ENCODE results near the gene RILPL2. TPM values are rescaled to one million over a fixed set of nuclear protein-coding genes. Genes with fewer than 3 reads are reported as not detected.

Gene RILPL2
- total and polyA plus RNA-seq, 9 of the 15 experiments (the other 6 are each of a cell fraction or from before 2014, with no cell fraction given) = 0.61 to 5.8 (median 4.3) TPM

- TF ChIP-seq TARDBP (IDR thresholded peaks at IDR 0.05) (no peak), ZNF347 (CRISPR knock-in tag; IDR thresholded peaks at IDR 0.05; ENCODE audit: low read depth) (no peak), MYC (IDR thresholded peaks at IDR 0.05; ENCODE audit: low read depth, low read length) (no peak), MYC (CRISPR knock-in tag; IDR thresholded peaks at IDR 0.05; ENCODE audit: borderline replicate concordance, low read depth) (no peak), ZNF143 (CRISPR knock-in tag; IDR thresholded peaks at IDR 0.05) (no peak), C11orf30 (IDR thresholded peaks at IDR 0.05; ENCODE audit: low read depth) (no peak), LCOR (CRISPR knock-in tag; IDR thresholded peaks at IDR 0.05) (no peak), CEBPB (tag; IDR thresholded peaks at IDR 0.05) (peak; percentile 48), GTF2F1 (IDR thresholded peaks at IDR 0.05; ENCODE audit: low read depth, low read length) (no peak), ZNF778 (CRISPR knock-in tag; IDR thresholded peaks at IDR 0.05) (no peak), CHCHD3 (CRISPR knock-in tag; IDR thresholded peaks at IDR 0.05) (no peak), SP2 (IDR thresholded peaks at IDR 0.05; ENCODE audit: extremely low read depth, low read depth, low read length, poor library complexity, severe bottlenecking) (no peak), FOXA3 (CRISPR knock-in tag; conservative IDR thresholded peaks at IDR 0.05 in 1 of 2, IDR thresholded peaks at IDR 0.05 in 1 of 2) (no peak), TSHZ1 (CRISPR knock-in tag; IDR thresholded peaks at IDR 0.05) (no peak), SPI1 (IDR thresholded peaks at IDR 0.05; ENCODE audit: borderline replicate concordance, low read depth, low read length) (peak; percentile 31; the same call in 1 of the 2 replicates), RAD51 (IDR thresholded peaks at IDR 0.05; ENCODE audit: borderline replicate concordance, low read depth) (no peak)
- TF ChIP-seq, protein P1, sequence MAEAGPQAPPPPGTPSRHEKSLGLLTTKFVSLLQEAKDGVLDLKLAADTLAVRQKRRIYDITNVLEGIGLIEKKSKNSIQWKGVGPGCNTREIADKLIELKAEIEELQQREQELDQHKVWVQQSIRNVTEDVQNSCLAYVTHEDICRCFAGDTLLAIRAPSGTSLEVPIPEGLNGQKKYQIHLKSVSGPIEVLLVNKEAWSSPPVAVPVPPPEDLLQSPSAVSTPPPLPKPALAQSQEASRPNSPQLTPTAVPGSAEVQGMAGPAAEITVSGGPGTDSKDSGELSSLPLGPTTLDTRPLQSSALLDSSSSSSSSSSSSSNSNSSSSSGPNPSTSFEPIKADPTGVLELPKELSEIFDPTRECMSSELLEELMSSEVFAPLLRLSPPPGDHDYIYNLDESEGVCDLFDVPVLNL (CRISPR knock-in tag; IDR thresholded peaks at IDR 0.05; ENCODE audit: low read depth) = no peak
- TF ChIP-seq, protein P2, sequence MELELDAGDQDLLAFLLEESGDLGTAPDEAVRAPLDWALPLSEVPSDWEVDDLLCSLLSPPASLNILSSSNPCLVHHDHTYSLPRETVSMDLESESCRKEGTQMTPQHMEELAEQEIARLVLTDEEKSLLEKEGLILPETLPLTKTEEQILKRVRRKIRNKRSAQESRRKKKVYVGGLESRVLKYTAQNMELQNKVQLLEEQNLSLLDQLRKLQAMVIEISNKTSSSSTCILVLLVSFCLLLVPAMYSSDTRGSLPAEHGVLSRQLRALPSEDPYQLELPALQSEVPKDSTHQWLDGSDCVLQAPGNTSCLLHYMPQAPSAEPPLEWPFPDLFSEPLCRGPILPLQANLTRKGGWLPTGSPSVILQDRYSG (tag; conservative IDR thresholded peaks at IDR 0.05; ENCODE audit: low read depth) = no peak
- no TSS peak for BruUV-seq (replicated peaks)
- ChIA-PET POLR2A (interaction anchor here (1.0 to 1.6 kb wide), 2 partner anchors 33 to 55 kb away, joined by 3 to 4 read pairs; no protein-coding TSS in a partner anchor), CTCF (ENCODE audit: low intra/inter-chr PET ratio) (no interaction called here)
- no peaks in the 10 kb centered on the region for H3K9me1 ChIP-seq (ENCODE audit: control insufficient read depth, insufficient read depth, low read length)
- intact Hi-C loops (cut with micrococcal nuclease) = no loop called here
- in situ Hi-C loops (cut with MboI) = no loop called here
- H4K20me1 ChIP-seq (replicated peaks; ENCODE audit: control insufficient read depth, insufficient read depth, low read length) = no peaks in the 10 kb centered on the region
- H3K27me3 ChIP-seq (ENCODE audit: control insufficient read depth in 2 of 2, insufficient read depth in 2 of 2, low read length in 2 of 2) = no peaks in the 10 kb centered on the region
- H3K79me2 ChIP-seq (ENCODE audit: control insufficient read depth, insufficient read depth, low read length) = no peaks in the 10 kb centered on the region
- FAIRE-seq (no peak), DNase-seq (ENCODE audit: extremely low read depth in 1 of 4, low spot score in 3 of 4) (no peak), ATAC-seq (no peak)
- H3K9me3 ChIP-seq (replicated peaks; ENCODE audit: control insufficient read depth, insufficient read depth, low read depth, low read length) = no peaks in the 10 kb centered on the region
- H3K4me2 ChIP-seq (ENCODE audit: insufficient read depth, low read length) = no peak overlapping the region
- no peak overlapping the region for H2AFZ ChIP-seq (ENCODE audit: low read depth, low read length)
- H3K9ac ChIP-seq (ENCODE audit: insufficient read depth in 1 of 2, low read depth in 2 of 2, low read length in 2 of 2) = no peak overlapping the region
- H3K4me1 ChIP-seq (replicated peaks in 1 of 2; ENCODE audit: control insufficient read depth in 2 of 2, insufficient read depth in 2 of 2, low read length in 2 of 2) = no peaks in the 10 kb centered on the region; a peak in 2 of 5 replicates
- no peak overlapping the region for H3K27ac ChIP-seq (ENCODE audit: extremely low read depth, low read depth, low read length)
- 46% methylated on average over 4 of the region's 4 CpGs for WGBS (ENCODE audit: insufficient coverage, low coverage, missing lambda C conversion rate)
- H3K4me3 ChIP-seq = no peak overlapping the region
- H3K36me3 ChIP-seq (ENCODE audit: control insufficient read depth, insufficient read depth, low read length) = no peaks in the 10 kb centered on the region
These were observed 6.3 kb upstream of the RILPL2 start for GRCh38 chr12:123442774-123443173.

Measured in K562 (cell line).